ENCODE results near the gene PIEZO1.

The PIEZO1 gene

GRCh38 chr16:88714420-88715302 lies 70.4 kb downstream of the PIEZO1 start:
- DNase-seq, result no peak

- no peak for DNase-seq
Measured at GRCh38 chr16:88713568-88714419, 71.2 kb downstream of the PIEZO1 start.

- DNase-seq, result no peak
Measured at GRCh38 chr16:88713054-88713453, 72.0 kb downstream of the PIEZO1 start.

GRCh38 chr16:88712362-88712979 lies 72.5 kb downstream of the PIEZO1 start:
- no peak for DNase-seq

GRCh38 chr16:88711750-88712340 lies 73.2 kb downstream of the PIEZO1 start:
- DNase-seq, result no peak

GRCh38 chr16:88710556-88710955 lies 74.5 kb downstream of the PIEZO1 start:
- no peak for DNase-seq

- no peak for DNase-seq
Measured at GRCh38 chr16:88706965-88707826, 77.8 kb downstream of the PIEZO1 start.

GRCh38 chr16:88706229-88706964 lies 78.6 kb downstream of the PIEZO1 start, which contains the start of the genes CTU2 and RNF166:
Gene CTU2 (plus strand): TSS chr16:88706503. CDS start chr16:88706531, 28 bp downstream.
Gene RNF166 (minus strand): TSS chr16:88706408. CDS start chr16:88706325, 83 bp downstream.
- DNase-seq, result peak; percentile 84

- no peak for DNase-seq
Measured at GRCh38 chr16:88705801-88706228, 79.2 kb downstream of the PIEZO1 start.

- no peak for DNase-seq
Measured at GRCh38 chr16:88705076-88705684, 79.8 kb downstream of the PIEZO1 start.

- DNase-seq, result no peak
Measured at GRCh38 chr16:88703486-88704309, 81.3 kb downstream of the PIEZO1 start.

- DNase-seq, result no peak
Measured at GRCh38 chr16:88702371-88703210, 82.4 kb downstream of the PIEZO1 start.

- DNase-seq, result no peak
Measured at GRCh38 chr16:88701581-88702370, 83.2 kb downstream of the PIEZO1 start.

GRCh38 chr16:88700636-88701482 lies 84.2 kb downstream of the PIEZO1 start:
- DNase-seq, result no peak

GRCh38 chr16:88700322-88700635 lies 84.7 kb downstream of the PIEZO1 start:
- DNase-seq, result no peak

GRCh38 chr16:88699180-88699579 lies 85.8 kb downstream of the PIEZO1 start:
- DNase-seq, result no peak

GRCh38 chr16:88698646-88699045 lies 86.4 kb downstream of the PIEZO1 start:
- no peak for DNase-seq

Data from NCI-H345 (cell line).